K562 (cell line): ENCODE data around the gene ABCG1. TPM values are rescaled to one million over a fixed set of nuclear protein-coding genes. Genes with fewer than 3 reads are reported as not detected.

Experiments
- ATAC-seq: fragments of 200-7000 bp; cut with Tn5 transposase; 3 replicates; pipeline ENCODE4 v1.9.1; 2020; ENCODE audit warnings: moderate library complexity
- BruUV-seq: library from RNA; stranded (reverse); fragments of 400-500 nt; replicated peaks from 2 replicates; lab custom pipeline; 2021; lab: Mats Ljungman, UMichigan
- CTCF ChIA-PET: fragments of 300-600 bp; formaldehyde crosslinking; extraction: SDS; loops from one replicate; lab custom pipeline; 2021; ENCODE audit warnings: low intra/inter-chr PET ratio; lab: Yijun Ruan, JAX
- POLR2A ChIA-PET: fragments of 300-600, 350-650 bp; sonication (Branson Sonifier 250); formaldehyde crosslinking; extraction: SDS; loops from one replicate; lab custom pipeline; 2021; ENCODE audit warnings: antibody characterized with exemption, inconsistent platforms; lab: Yijun Ruan, JAX
- DNase-seq, 4 experiments: peaks; one replicate each; pipeline versions ENCODE4 v3.0.0 to v3.0.0-alpha.2; 2011 to 2018; ENCODE audit warnings: low spot score in 3 of 4, mixed read lengths in 3 of 4; ENCODE audit errors: extremely low read depth in 1 of 4
- FAIRE-seq: peaks from 2 replicates; lab custom pipeline; 2011; peaks lifted over from hg19 to GRCh38; lab: Jason Lieb, UNC
- H2AFZ ChIP-seq: 2 replicates; pipeline ENCODE4 v1.6.0; 2011; ENCODE audit warnings: low read depth, low read length, control low read depth, inconsistent platforms
- H3K27ac ChIP-seq: fragments of 200-600 bp; 3 replicates; pipeline ENCODE4 v1.8.0; 2011; ENCODE audit warnings: low read depth, mild to moderate bottlenecking, control low read depth, inconsistent platforms, low read length, moderate library complexity, mixed read lengths; ENCODE audit errors: extremely low read depth
- H3K27me3 ChIP-seq, 2 experiments: fragments of 300-600 bp in 1 of 2; 2 replicates in 1 of 2; 3 replicates in 1 of 2; pipeline versions ENCODE4 v1.6.0 to v1.8.0; 2011; ENCODE audit warnings: inconsistent platforms in 2 of 2, low read length in 2 of 2, mild to moderate bottlenecking in 1 of 2, mixed read lengths in 1 of 2, moderate library complexity in 1 of 2; ENCODE audit not compliant: control insufficient read depth in 2 of 2, insufficient read depth in 2 of 2
- H3K36me3 ChIP-seq: fragments of 300-600 bp; 3 replicates; pipeline ENCODE4 v1.8.0; 2011; ENCODE audit warnings: mild to moderate bottlenecking, low read length, inconsistent platforms; ENCODE audit not compliant: control insufficient read depth, insufficient read depth
- H3K4me1 ChIP-seq, 2 experiments: fragments of 200-600 bp in 1 of 2; replicated peaks in 1 of 2; 2 replicates in 1 of 2; 3 replicates in 1 of 2; pipeline versions ENCODE4 v1.5.1 to v1.8.0; 2011; ENCODE audit warnings: inconsistent platforms in 2 of 2, low read length in 2 of 2, mild to moderate bottlenecking in 1 of 2, mixed read lengths in 1 of 2, moderate library complexity in 1 of 2; ENCODE audit not compliant: control insufficient read depth in 2 of 2, insufficient read depth in 2 of 2
- H3K4me2 ChIP-seq: 2 replicates; pipeline ENCODE4 v1.6.1; 2011; ENCODE audit warnings: low read length, control low read depth, inconsistent platforms, mixed read lengths; ENCODE audit not compliant: insufficient read depth
- H3K4me3 ChIP-seq: fragments of 200-600 bp; sonication (generic), shearing (Covaris generic); 2 replicates; pipeline ENCODE4 v1.5.1; 2016; ENCODE audit warnings: control low read depth, inconsistent platforms
- H3K79me2 ChIP-seq: fragments of 200-600 bp; 3 replicates; pipeline ENCODE4 v1.8.0; 2011; ENCODE audit warnings: low read length, inconsistent platforms; ENCODE audit not compliant: control insufficient read depth, insufficient read depth
- H3K9ac ChIP-seq, 2 experiments: 2 replicates each; pipeline versions ENCODE4 v1.6.0 to v1.6.1; 2011; ENCODE audit warnings: low read depth in 2 of 2, low read length in 2 of 2, control low read depth in 1 of 2, inconsistent platforms in 1 of 2, mild to moderate bottlenecking in 1 of 2, mixed read lengths in 1 of 2; ENCODE audit not compliant: insufficient read depth in 1 of 2
- H3K9me1 ChIP-seq: one replicate; pipeline ENCODE4 v1.6.0; 2011; ENCODE audit warnings: inconsistent platforms, mild to moderate bottlenecking, low read length, moderate library complexity; ENCODE audit not compliant: control insufficient read depth, insufficient read depth
- H3K9me3 ChIP-seq: replicated peaks from 2 replicates; pipeline ENCODE4 v1.5.1; 2011; ENCODE audit warnings: low read depth, low read length, inconsistent platforms; ENCODE audit not compliant: control insufficient read depth, insufficient read depth
- H4K20me1 ChIP-seq: replicated peaks from 2 replicates; pipeline ENCODE4 v1.6.1; 2011; ENCODE audit warnings: low read length, inconsistent platforms, mixed read lengths; ENCODE audit not compliant: control insufficient read depth, insufficient read depth
- ZNF384 ChIP-seq: IDR thresholded peaks from 2 replicates; pipeline ENCODE4 v1.6.1; 2012; ENCODE audit warnings: low read depth, low read length, improper control_type of control experiment
- ZNF655 ChIP-seq: fragments of 250-450 bp; sonication (Bioruptor Pico); IDR thresholded peaks from 2 replicates; pipeline ENCODE4 v1.5.0; 2021
- WGBS: fragments of 100-300 bp; shearing (Covaris generic); methylation state at CpG from one replicate; pipeline ENCODE4 v1.1.6; 2016; ENCODE audit warnings: low coverage, mixed read lengths; ENCODE audit not compliant: insufficient coverage; ENCODE audit errors: missing lambda C conversion rate; 5-methylcytosine and 5-hydroxymethylcytosine counted together
- in situ Hi-C: fragments of 300-500 bp; cut with MboI; formaldehyde crosslinking; loops from 4 replicates; pipeline ENCODE4 v1.15.0; 2018; ENCODE audit warnings: inconsistent platforms, mixed read lengths
- intact Hi-C: fragments of 100-400 bp; cut with micrococcal nuclease; formaldehyde crosslinking; loops from 2 replicates; pipeline ENCODE4 v1.14.2; 2022
- polyA plus RNA-seq, 8 experiments: library from polyadenylated mRNA; depleted of rRNA in 4 of 8; stranded (reverse) in 5 of 8; unstranded in 3 of 8; fragments of >200 nt; fragmentation: Nextera tagmentation in 2 of 8; fragmentation: Illumina TruSeq in 1 of 8; extraction: Ambion mirVana in 2 of 8; extraction: Trizol in 1 of 8; gene quantifications; 2 replicates each; pipeline versions ENCODE4 v1.2.1 to v1.2.3, GENCODE V29; 2011 to 2014; ENCODE audit warnings: inconsistent platforms in 1 of 8, missing spikeins in 1 of 8
- total RNA-seq, 7 experiments: library from RNA; depleted of rRNA in 6 of 7; stranded (reverse); fragments of >200 nt in 6 of 7; fragmentation: Illumina TruSeq in 2 of 7; extraction: Trizol in 2 of 7; gene quantifications; 2 replicates each; pipeline versions ENCODE4 v1.2.1 to v1.2.3, GENCODE V29; 2011 to 2021; ENCODE audit warnings: low replicate concordance in 1 of 7
- TF ChIP-seq, protein P1 (sequence below): fragments of 450-650 bp; IDR thresholded peaks from 2 replicates; pipeline ENCODE4 v1.6.1; 2018; ENCODE audit not compliant: partially characterized antibody

Gene ABCG1
- total and polyA plus RNA-seq, 9 of the 15 experiments (the other 6 are each of a cell fraction or from before 2014, with no cell fraction given) = 0.04 to 0.09 TPM; not detected in 7

- BruUV-seq = no TSS peak
- H3K79me2 ChIP-seq = no peaks in the 10 kb centered on the region
- H2AFZ ChIP-seq = no peak overlapping the region
- in situ Hi-C loops = no loop called here
- TF ChIP-seq ZNF655 (CRISPR knock-in tag) (no peak), ZNF384 (no peak)
- TF ChIP-seq, protein P1, sequence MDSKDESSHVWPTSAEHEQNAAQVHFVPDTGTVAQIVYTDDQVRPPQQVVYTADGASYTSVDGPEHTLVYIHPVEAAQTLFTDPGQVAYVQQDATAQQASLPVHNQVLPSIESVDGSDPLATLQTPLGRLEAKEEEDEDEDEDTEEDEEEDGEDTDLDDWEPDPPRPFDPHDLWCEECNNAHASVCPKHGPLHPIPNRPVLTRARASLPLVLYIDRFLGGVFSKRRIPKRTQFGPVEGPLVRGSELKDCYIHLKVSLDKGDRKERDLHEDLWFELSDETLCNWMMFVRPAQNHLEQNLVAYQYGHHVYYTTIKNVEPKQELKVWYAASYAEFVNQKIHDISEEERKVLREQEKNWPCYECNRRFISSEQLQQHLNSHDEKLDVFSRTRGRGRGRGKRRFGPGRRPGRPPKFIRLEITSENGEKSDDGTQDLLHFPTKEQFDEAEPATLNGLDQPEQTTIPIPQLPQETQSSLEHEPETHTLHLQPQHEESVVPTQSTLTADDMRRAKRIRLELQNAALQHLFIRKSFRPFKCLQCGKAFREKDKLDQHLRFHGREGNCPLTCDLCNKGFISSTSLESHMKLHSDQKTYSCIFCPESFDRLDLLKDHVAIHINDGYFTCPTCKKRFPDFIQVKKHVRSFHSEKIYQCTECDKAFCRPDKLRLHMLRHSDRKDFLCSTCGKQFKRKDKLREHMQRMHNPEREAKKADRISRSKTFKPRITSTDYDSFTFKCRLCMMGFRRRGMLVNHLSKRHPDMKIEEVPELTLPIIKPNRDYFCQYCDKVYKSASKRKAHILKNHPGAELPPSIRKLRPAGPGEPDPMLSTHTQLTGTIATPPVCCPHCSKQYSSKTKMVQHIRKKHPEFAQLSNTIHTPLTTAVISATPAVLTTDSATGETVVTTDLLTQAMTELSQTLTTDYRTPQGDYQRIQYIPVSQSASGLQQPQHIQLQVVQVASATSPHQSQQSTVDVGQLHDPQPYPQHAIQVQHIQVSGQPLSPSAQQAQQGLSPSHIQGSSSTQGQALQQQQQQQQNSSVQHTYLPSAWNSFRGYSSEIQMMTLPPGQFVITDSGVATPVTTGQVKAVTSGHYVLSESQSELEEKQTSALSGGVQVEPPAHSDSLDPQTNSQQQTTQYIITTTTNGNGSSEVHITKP = peak; percentile 35
- no peak overlapping the region for H3K27ac ChIP-seq
- H3K4me2 ChIP-seq = no peak overlapping the region
- CTCF ChIA-PET = no interaction called here
- no peak for DNase-seq
- POLR2A ChIA-PET = interaction anchor here (1.1 to 1.3 kb wide), 2 partner anchors 13 to 47 kb away, joined by 3 read pairs; no protein-coding TSS in a partner anchor
- peaks cover 4% of the 10 kb centered on the region for H3K9me1 ChIP-seq
- no peak overlapping the region for H3K4me3 ChIP-seq
- no peaks in the 10 kb centered on the region for H3K9me3 ChIP-seq
- H4K20me1 ChIP-seq = no peaks in the 10 kb centered on the region
- no peak for ATAC-seq
- peaks cover 8 to 11% of the 10 kb centered on the region in 2 experiments for H3K4me1 ChIP-seq
- H3K36me3 ChIP-seq = no peaks in the 10 kb centered on the region
- 2% methylated on average over 7 of the region's 7 CpGs for WGBS
- peaks cover 39 to 63% of the 10 kb centered on the region in 2 experiments for H3K27me3 ChIP-seq
- no peak overlapping the region for H3K9ac ChIP-seq
- no peak for FAIRE-seq
- intact Hi-C loops = no loop called here
Observed at GRCh38 chr21:42229676-42230075, 10.7 kb downstream of the ABCG1 start.
